Measurements from ENCODE around the gene MADCAM1. TPM values are rescaled to one million over a fixed set of nuclear protein-coding genes. Genes with fewer than 3 reads are reported as not detected.

The MADCAM1 gene
- total RNA-seq, 1 experiment from 2014 or later = 0.31 TPM

- DNase-seq (ENCODE audit: low spot score) = peak; percentile 77
Measured at GRCh38 chr19:532561-533363, 36.5 kb downstream of the MADCAM1 start.

GRCh38 chr19:533364-534058, 37.2 kb downstream of the MADCAM1 start:
- DNase-seq (ENCODE audit: low spot score) = no peak

DNA sequence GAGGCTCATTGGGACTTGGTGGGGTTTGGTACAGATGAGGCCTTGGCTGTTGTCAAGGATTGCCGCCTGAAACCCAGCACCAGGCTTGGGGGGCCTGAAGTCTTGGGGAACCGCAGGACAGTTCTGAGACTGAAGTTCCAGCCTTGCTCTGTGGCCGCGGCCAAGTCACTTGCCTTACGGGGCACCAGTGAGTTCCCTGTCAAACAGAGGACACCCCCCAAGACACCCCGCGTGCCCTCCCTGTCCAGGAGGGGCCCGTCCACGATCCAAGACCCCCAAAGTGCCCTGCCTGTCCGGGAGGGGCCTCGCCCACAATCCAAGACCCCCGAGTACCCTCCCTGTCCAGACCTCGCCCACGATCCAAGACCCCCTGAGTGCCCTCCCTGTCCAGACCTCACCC, 37.8 kb downstream of the MADCAM1 start:
- no peak for DNase-seq (ENCODE audit: low spot score)

DNA sequence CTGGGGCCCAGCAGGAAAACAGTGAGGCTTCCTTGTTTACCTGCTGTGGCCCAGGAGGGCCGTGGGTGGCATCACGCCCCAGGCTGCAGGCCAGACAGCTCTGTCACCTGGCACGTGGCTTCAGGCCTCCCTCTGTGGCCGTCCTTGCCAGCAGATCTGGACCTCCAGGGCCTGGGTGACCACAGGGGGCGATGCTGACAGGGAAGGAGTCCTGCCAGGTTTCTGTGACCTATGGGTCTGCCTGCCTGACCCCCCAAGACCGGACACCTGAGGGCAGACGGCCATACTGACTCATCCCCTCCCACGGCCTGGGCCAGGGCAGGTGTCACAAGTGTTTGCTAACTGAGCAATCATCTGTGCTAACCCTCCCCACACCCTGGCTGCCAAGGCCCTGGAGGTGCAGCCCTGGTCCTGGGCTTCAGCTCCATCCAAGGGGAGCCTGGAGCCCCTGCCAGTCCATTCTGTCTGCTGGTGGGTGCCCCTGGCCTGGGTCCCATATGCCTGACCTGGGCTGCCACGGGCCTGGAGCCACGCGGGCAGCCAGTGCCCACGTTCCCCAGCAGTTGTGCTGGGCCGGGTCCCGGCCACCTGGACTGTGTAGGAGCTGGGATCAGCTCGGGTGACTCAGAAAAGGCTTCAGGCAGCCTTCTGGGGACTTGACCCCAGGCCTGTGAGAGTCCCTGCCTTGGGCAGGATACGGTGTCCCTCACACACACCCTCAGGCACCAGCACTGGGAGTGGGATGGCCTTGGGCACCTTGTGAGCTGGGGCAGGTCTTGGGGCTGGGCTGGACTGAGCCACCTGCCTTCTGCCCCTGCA, 38.9 kb downstream of the MADCAM1 start:
- DNase-seq (ENCODE audit: low spot score) = no peak

GRCh38 chr19:536031-536880, 40.0 kb downstream of the MADCAM1 start:
- no peak for DNase-seq (ENCODE audit: low spot score)

GRCh38 chr19:536881-537404, 40.7 kb downstream of the MADCAM1 start:
- DNase-seq (ENCODE audit: low spot score) = no peak

GRCh38 chr19:538641-539428, 42.5 kb downstream of the MADCAM1 start:
- DNase-seq (ENCODE audit: low spot score) = no peak

DNA sequence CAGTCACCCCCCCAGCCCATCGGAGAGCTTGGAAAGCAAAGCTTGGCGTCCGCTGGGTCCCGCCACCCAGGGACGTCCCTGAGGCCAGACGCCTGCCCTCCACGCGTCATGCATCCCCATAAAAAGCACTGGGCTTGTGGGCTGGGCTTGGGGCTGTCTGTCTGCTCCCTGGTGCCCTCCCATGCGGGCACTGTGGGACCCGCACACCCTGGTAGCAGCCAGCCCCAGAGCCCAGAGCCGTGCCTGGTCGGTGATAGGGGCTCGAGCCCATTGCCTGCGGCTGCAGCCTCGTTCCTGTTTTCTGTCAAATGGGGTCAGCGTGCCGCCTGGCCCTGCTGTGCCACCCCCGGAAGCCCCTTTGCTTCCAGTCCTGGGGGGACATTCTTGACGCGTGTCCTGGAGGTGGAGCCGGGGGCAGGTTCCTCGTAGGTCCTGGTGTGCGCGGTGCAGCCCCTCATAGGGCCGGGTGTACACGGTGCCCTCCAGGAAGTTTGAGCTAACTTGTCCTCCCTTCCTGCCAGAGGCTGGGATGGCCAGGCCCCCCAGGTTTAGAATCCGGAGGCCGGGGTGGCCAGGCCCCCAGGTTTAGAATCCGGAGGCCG, 43.2 kb downstream of the MADCAM1 start:
- no peak for DNase-seq (ENCODE audit: low spot score)

DNA sequence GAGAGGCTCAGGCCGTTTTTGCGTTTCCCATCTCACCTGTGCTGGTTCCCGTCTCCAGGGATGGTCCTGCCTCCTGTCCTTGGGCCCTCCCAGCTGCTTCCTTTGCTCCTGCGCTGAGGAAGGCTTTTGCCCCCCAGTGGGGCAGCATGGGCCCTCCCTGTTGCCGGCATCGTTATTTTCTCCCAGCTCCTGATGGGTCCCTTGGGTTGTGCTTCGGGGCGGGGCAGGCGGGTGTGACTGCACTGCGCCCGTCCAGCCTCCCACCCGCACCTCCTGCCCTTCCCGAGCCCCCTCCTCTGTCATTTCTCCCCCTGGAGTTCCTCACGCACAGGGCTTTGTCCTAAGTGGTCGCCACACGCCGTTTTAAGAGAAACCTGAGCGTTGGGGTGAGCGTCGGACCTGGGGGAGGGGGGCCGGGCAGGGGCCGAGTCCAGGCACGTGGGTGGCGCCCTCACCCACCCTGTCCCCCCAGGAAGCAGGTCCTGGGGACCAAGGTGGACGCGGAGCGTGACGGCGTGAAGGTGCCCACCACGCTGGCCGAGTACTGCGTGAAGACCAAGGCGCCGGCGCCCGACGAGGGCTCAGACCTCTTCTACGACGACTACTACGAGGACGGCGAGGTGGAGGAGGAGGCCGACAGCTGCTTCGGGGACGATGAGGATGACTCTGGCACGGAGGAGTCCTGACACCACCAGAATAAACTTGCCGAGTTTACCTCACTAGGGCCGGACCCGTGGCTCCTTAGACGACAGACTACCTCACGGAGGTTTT, 44.8 kb downstream of the MADCAM1 start:
- DNase-seq (ENCODE audit: low spot score) = no peak

DNA sequence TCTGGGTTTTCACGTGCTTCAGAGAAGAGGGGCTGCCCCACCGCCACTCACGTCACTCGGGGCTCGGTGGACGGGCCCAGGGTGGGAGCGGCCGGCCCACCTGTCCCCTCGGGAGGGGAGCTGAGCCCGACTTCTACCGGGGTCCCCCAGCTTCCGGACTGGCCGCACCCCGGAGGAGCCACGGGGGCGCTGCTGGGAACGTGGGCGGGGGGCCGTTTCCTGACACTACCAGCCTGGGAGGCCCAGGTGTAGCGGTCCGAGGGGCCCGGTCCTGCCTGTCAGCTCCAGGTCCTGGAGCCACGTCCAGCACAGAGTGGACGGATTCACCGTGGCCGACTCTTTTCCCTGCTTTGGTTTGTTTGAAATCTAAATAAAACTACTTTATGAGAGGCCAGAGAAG, 45.4 kb downstream of the MADCAM1 start:
- DNase-seq (ENCODE audit: low spot score) = no peak

DNA sequence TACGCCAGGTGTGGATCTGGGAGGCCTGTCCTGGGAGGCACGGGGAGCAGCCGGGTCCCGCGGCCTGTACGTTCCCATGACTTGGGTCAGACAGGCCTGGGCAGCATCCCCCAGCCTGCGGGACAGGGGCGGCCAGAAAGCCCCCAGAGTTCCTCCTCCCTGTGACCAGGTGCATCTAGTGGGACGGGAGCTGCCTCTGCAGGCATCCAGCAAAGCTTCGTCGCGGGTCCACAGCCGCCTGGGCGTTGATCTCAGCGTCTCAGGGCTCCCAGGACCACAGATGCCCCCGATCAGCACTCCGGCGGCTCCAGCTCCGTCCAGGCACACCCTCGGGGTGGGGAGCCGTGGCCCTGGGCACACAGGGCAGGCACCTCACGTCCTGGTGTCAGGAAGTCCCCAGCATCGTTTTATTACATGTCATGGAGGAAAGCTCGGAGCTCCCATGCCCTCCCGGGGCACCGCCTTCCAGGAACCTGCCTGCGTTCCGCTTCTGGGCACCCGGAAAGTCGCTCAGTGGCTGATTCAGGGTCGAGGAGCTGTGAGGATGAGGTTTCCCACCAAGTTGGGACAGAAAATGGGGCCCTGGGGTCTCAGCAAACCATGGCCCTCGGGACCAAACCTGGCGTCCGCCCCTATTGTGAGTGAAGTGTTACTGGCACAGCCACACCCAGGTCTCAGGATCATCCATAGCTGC, 46.0 kb downstream of the MADCAM1 start:
- no peak for DNase-seq (ENCODE audit: low spot score)

- no peak for DNase-seq (ENCODE audit: low spot score)
Measured at GRCh38 chr19:543910-544608, 47.8 kb downstream of the MADCAM1 start, which contains the start of gene GZMM. GZMM (plus strand) TSS chr19:544053; CDS start chr19:544072, 19 bp downstream.

DNA sequence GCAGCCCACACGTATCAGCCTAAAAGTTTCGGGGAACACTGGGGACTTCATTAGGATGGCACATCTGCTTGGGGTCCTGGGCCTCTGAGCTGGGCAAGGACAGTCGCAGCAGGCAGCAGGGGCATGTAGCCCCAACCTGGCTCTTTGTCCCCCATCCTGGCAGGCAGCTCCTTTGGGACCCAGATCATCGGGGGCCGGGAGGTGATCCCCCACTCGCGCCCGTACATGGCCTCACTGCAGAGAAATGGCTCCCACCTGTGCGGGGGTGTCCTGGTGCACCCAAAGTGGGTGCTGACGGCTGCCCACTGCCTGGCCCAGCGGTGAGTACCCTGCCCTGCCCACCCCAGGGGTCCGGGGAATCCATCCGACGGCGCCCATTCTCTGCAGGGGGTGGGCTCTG, 50.8 kb downstream of the MADCAM1 start:
- no peak for DNase-seq (ENCODE audit: low spot score)

DNA sequence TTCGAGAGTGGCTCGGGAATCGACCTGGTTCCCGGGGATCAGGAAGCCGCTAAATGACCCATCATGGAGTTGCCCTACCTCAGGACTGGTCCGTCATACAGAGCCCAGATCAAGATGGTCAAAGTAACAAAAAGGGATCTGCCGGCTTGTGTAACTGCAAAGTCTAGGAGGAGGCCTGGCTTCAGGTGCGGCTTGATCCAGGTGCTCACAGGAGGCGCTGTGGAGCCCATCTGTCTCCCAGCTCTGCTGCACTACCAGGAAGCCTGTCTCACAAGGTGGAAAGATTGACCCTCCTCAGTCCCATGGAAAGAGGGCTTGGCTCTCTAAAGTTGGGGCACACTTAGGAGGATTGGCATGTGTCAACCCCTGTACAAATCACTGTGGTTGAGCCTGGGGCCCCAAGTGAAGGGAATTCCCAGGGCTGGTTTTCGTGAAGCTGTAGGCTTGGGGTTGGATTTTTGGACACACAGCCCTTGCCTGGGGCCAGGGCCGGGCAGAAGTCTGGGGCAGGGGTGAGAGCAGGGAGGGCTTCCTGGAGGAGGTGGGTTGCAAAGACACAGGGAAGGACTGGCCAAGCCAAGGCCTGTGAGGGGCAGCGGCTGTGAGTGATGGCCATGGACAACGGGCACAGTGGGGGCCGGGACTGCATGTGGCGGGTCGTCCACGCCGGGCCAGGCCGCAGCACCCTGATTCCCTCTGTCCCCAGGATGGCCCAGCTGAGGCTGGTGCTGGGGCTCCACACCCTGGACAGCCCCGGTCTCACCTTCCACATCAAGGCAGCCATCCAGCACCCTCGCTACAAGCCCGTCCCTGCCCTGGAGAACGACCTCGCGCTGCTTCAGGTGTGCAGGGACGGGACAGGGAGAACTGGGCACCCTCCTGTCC, 51.8 kb downstream of the MADCAM1 start:
- no peak for DNase-seq (ENCODE audit: low spot score)

DNA sequence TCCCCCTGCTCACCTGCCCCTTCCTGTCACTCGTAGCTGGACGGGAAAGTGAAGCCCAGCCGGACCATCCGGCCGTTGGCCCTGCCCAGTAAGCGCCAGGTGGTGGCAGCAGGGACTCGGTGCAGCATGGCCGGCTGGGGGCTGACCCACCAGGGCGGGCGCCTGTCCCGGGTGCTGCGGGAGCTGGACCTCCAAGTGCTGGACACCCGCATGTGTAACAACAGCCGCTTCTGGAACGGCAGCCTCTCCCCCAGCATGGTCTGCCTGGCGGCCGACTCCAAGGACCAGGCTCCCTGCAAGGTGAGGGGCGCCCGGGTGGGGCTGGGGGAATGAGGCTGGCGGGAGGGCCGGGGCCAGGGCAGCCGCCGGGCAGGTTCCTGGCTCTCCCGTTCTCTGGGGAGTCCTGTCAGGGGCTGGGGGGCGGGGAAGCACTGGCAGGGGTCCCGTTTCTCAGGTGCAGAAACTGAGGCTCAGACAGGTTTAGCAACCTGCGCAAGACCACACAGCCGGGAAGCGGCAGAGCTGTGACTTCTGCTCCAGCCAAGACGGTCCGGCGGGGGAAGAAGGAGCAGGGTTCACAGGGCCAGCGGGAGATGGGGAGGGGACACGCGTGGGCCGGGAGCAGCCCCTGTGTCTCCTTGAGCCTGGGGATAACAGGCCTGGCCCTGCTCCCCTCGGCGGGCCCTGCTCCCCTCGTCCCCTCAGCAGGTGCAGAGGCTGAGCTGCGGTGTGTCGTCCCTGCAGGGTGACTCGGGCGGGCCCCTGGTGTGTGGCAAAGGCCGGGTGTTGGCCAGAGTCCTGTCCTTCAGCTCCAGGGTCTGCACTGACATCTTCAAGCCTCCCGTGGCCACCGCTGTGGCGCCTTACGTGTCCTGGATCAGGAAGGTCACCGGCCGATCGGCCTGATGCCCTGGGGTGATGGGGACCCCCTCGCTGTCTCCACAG, 52.9 kb downstream of the MADCAM1 start:
- DNase-seq (ENCODE audit: low spot score) = no peak

All from HT-29 (cell line).